ENCODE measurements around the gene GSG1L. TPM values are rescaled to one million over a fixed set of nuclear protein-coding genes. Genes with fewer than 3 reads are reported as not detected.

GSG1L gene
- total RNA-seq, 1 experiment from 2014 or later = not detected

GRCh38 chr16:28064706-28065249, 1.3 kb upstream of the GSG1L start:
- Histone ChIP-seq H3K4me3 (no peak overlapping the region), H3K36me3 (no peaks in the 10 kb centered on the region), H3K27me3 (replicated peaks) (peaks cover 91% of the 10 kb centered on the region), H3K4me1 (replicated peaks) (peaks cover 6% of the 10 kb centered on the region; the same call in 1 of the 2 replicates), H3K27ac (no peak overlapping the region), H3K9me3 (replicated peaks) (no peaks in the 10 kb centered on the region)
- no peak for DNase-seq (ENCODE audit: low read depth in 1 of 2, low spot score in 2 of 2)

- no peak overlapping the region for H3K4me3 ChIP-seq
- peaks cover 89% of the 10 kb centered on the region for H3K27me3 ChIP-seq (replicated peaks)
- H3K4me1 ChIP-seq (replicated peaks) = peaks cover 6% of the 10 kb centered on the region; the same call in 1 of the 2 replicates
- no peaks in the 10 kb centered on the region for H3K36me3 ChIP-seq
- no peaks in the 10 kb centered on the region for H3K9me3 ChIP-seq (replicated peaks)
- no peak overlapping the region for H3K27ac ChIP-seq
- DNase-seq (ENCODE audit: low read depth in 1 of 2, low spot score in 2 of 2) = no peak
Measured at GRCh38 chr16:28064150-28064549, 636 bp upstream of the GSG1L start.

- no peak overlapping the region for H3K27ac ChIP-seq
- H3K4me1 ChIP-seq (replicated peaks) = peaks cover 6% of the 10 kb centered on the region; the same call in 1 of the 2 replicates
- no peak overlapping the region for H3K4me3 ChIP-seq
- no peaks in the 10 kb centered on the region for H3K36me3 ChIP-seq
- no peak for DNase-seq (ENCODE audit: low read depth in 1 of 2, low spot score in 2 of 2)
- peaks cover 83% of the 10 kb centered on the region for H3K27me3 ChIP-seq (replicated peaks)
- no peaks in the 10 kb centered on the region for H3K9me3 ChIP-seq (replicated peaks)
Measured at GRCh38 chr16:28062847-28063521, 530 bp downstream of the GSG1L start.

- no peaks in the 10 kb centered on the region for H3K36me3 ChIP-seq
- peaks cover 80% of the 10 kb centered on the region for H3K27me3 ChIP-seq (replicated peaks)
- no peak for DNase-seq (ENCODE audit: low read depth in 1 of 2, low spot score in 2 of 2)
- H3K27ac ChIP-seq = no peak overlapping the region
- no peak overlapping the region for H3K4me3 ChIP-seq
- no peaks in the 10 kb centered on the region for H3K9me3 ChIP-seq (replicated peaks)
- peaks cover 6% of the 10 kb centered on the region; the same call in 1 of the 2 replicates for H3K4me1 ChIP-seq (replicated peaks)
Measured at GRCh38 chr16:28062261-28062846, 1.2 kb downstream of the GSG1L start.

GRCh38 chr16:28061352-28062101, 2.0 kb downstream of the GSG1L start:
- peaks cover 6% of the 10 kb centered on the region; the same call in 1 of the 2 replicates for H3K4me1 ChIP-seq (replicated peaks)
- H3K27me3 ChIP-seq (replicated peaks) = peaks cover 75% of the 10 kb centered on the region
- H3K36me3 ChIP-seq = no peaks in the 10 kb centered on the region
- no peak overlapping the region for H3K4me3 ChIP-seq
- H3K9me3 ChIP-seq (replicated peaks) = no peaks in the 10 kb centered on the region
- no peak for DNase-seq (ENCODE audit: low read depth in 1 of 2, low spot score in 2 of 2)
- no peak overlapping the region for H3K27ac ChIP-seq

GRCh38 chr16:28059841-28060575, 3.5 kb downstream of the GSG1L start:
- Histone ChIP-seq H3K36me3 (no peaks in the 10 kb centered on the region), H3K9me3 (replicated peaks) (no peaks in the 10 kb centered on the region), H3K4me3 (no peak overlapping the region), H3K27ac (no peak overlapping the region), H3K4me1 (replicated peaks) (peaks cover 6% of the 10 kb centered on the region; the same call in 1 of the 2 replicates), H3K27me3 (replicated peaks) (peaks cover 65% of the 10 kb centered on the region)
- no peak for DNase-seq (ENCODE audit: low read depth in 1 of 2, low spot score in 2 of 2)

GRCh38 chr16:28058839-28059589, 4.5 kb downstream of the GSG1L start:
- peaks cover 6% of the 10 kb centered on the region; the same call in 1 of the 2 replicates for H3K4me1 ChIP-seq (replicated peaks)
- H3K27ac ChIP-seq = no peak overlapping the region
- H3K9me3 ChIP-seq (replicated peaks) = no peaks in the 10 kb centered on the region
- no peak for DNase-seq (ENCODE audit: low read depth in 1 of 2, low spot score in 2 of 2)
- peaks cover 60% of the 10 kb centered on the region for H3K27me3 ChIP-seq (replicated peaks)
- no peaks in the 10 kb centered on the region for H3K36me3 ChIP-seq
- no peak overlapping the region for H3K4me3 ChIP-seq

- Histone ChIP-seq H3K27me3 (replicated peaks) (peaks cover 51% of the 10 kb centered on the region), H3K36me3 (no peaks in the 10 kb centered on the region), H3K4me3 (no peak overlapping the region), H3K9me3 (replicated peaks) (no peaks in the 10 kb centered on the region), H3K4me1 (replicated peaks) (peaks cover 3% of the 10 kb centered on the region; the same call in 1 of the 2 replicates), H3K27ac (no peak overlapping the region)
- DNase-seq (ENCODE audit: low read depth in 1 of 2, low spot score in 2 of 2) = no peak
Measured at GRCh38 chr16:28057949-28058348, 5.6 kb downstream of the GSG1L start.

GRCh38 chr16:28053461-28053860, 10.1 kb downstream of the GSG1L start:
- H3K9me3 ChIP-seq (replicated peaks) = 0 out of 2 replicates have a peak, but pooled peaks cover 2% of the 10 kb centered on the region
- no peak for DNase-seq (ENCODE audit: low read depth in 1 of 2, low spot score in 2 of 2)

GRCh38 chr16:28052274-28053128, 11.0 kb downstream of the GSG1L start:
- Histone ChIP-seq H3K9me3 (replicated peaks) (0 out of 2 replicates have a peak, but pooled peaks cover 3% of the 10 kb centered on the region), H3K27me3 (replicated peaks) (peaks cover 9% of the 10 kb centered on the region), H3K27ac (no peak overlapping the region), H3K4me1 (replicated peaks) (no peaks in the 10 kb centered on the region), H3K36me3 (no peaks in the 10 kb centered on the region), H3K4me3 (no peak overlapping the region)
- no peak for DNase-seq (ENCODE audit: low read depth in 1 of 2, low spot score in 2 of 2)

More at GRCh38 chr16:28053461-28053860, 10.1 kb downstream of the GSG1L start:
- Histone ChIP-seq H3K4me3 (no peak overlapping the region), H3K27me3 (replicated peaks) (peaks cover 10% of the 10 kb centered on the region), H3K4me1 (replicated peaks) (no peaks in the 10 kb centered on the region), H3K36me3 (no peaks in the 10 kb centered on the region), H3K27ac (no peak overlapping the region)

GRCh38 chr16:28051486-28051885, 12.0 kb downstream of the GSG1L start:
- 0 out of 2 replicates have a peak, but pooled peaks cover 3% of the 10 kb centered on the region for H3K9me3 ChIP-seq (replicated peaks)
- no peak overlapping the region for H3K4me3 ChIP-seq
- no peak for DNase-seq (ENCODE audit: low read depth in 1 of 2, low spot score in 2 of 2)
- no peak overlapping the region for H3K27ac ChIP-seq
- peaks cover 9% of the 10 kb centered on the region for H3K27me3 ChIP-seq (replicated peaks)
- H3K36me3 ChIP-seq = no peaks in the 10 kb centered on the region
- H3K4me1 ChIP-seq (replicated peaks) = no peaks in the 10 kb centered on the region

- Histone ChIP-seq H3K27ac (no peak overlapping the region), H3K4me1 (replicated peaks) (no peaks in the 10 kb centered on the region), H3K4me3 (no peak overlapping the region), H3K27me3 (replicated peaks) (no peaks in the 10 kb centered on the region; the same call in 1 of the 2 replicates), H3K36me3 (no peaks in the 10 kb centered on the region), H3K9me3 (replicated peaks) (no peaks in the 10 kb centered on the region)
- DNase-seq (ENCODE audit: low read depth in 1 of 2, low spot score in 2 of 2) = no peak
Measured at GRCh38 chr16:28042811-28043210, 20.7 kb downstream of the GSG1L start.

Measured in SJSA1 (cell line).